ENCODE measurements around the gene HERC4. TPM values are rescaled to one million over a fixed set of nuclear protein-coding genes. Genes with fewer than 3 reads are reported as not detected.

The HERC4 gene
- total and polyA plus RNA-seq, 2 donors (not counting 3 experiments of a cell fraction or from before 2014, with no cell fraction given) = 10.6 to 73.7 TPM

GRCh38 chr10:68108653-68109052, 33.6 kb upstream of the HERC4 start:
- no peak overlapping the region for H3K9ac ChIP-seq (replicated peaks; ENCODE audit: extremely low read depth, insufficient read depth, low read length)
- BruUV-seq (replicated peaks) = no TSS peak
- H3K27me3 ChIP-seq (ENCODE audit: control insufficient read depth in 2 of 2, insufficient read depth in 2 of 2, low read length in 2 of 2) = no peaks in the 10 kb centered on the region
- H3K4me2 ChIP-seq (ENCODE audit: insufficient read depth, low read length) = no peak overlapping the region
- H3K9me3 ChIP-seq (replicated peaks; ENCODE audit: control insufficient read depth, insufficient read depth, low read length) = no peaks in the 10 kb centered on the region
- H3K79me2 ChIP-seq (ENCODE audit: control insufficient read depth, insufficient read depth, low read length) = no peaks in the 10 kb centered on the region
- no peak overlapping the region for H3K4me3 ChIP-seq (replicated peaks in 1 of 3; ENCODE audit: insufficient read depth in 1 of 3, low read depth in 1 of 3, low read length in 3 of 3)
- ChIA-PET POLR2A (no interaction called here), CTCF (interaction anchor here (1.2 kb wide), 1 partner anchor 25 kb away, joined by 3 read pairs; no protein-coding TSS in a partner anchor)
- H2AFZ ChIP-seq (ENCODE audit: low read depth, low read length) = no peak overlapping the region
- intact Hi-C loops (cut with micrococcal nuclease) (no loop called here), dilution Hi-C loops (cut with MboI; ENCODE audit: extremely low pct_ligation_motif_present, low sequenced_read_pairs) (no loop called here)
- no peaks in the 10 kb centered on the region for H4K20me1 ChIP-seq (replicated peaks; ENCODE audit: control insufficient read depth, extremely low read depth, insufficient read depth, low read length)
- no peaks in the 10 kb centered on the region for H3K9me1 ChIP-seq (replicated peaks; ENCODE audit: control insufficient read depth, extremely low read depth, insufficient read depth, low read length)
- DNase-seq (ENCODE audit: low read depth, low spot score) (no peak), FAIRE-seq (no peak)
- H3K27ac ChIP-seq (ENCODE audit: insufficient read depth, low read depth, low read length) = no peak overlapping the region
- TF ChIP-seq POLR2A (IDR thresholded peaks at IDR 0.05; ENCODE audit: low read depth, low read length) (no peak), POLR2AphosphoS5 (IDR thresholded peaks at IDR 0.05; ENCODE audit: insufficient read depth, low read depth, low read length) (no peak), JUN (IDR thresholded peaks at IDR 0.05; ENCODE audit: borderline replicate concordance, insufficient read depth, insufficient read length, low read depth) (no peak), EZH2 (IDR thresholded peaks at IDR 0.05; ENCODE audit: borderline replicate concordance, low read depth, low read length, severe bottlenecking) (no peak), FOS (IDR thresholded peaks at IDR 0.05; ENCODE audit: borderline replicate concordance, insufficient read depth, low read length) (no peak), GATA2 (IDR thresholded peaks at IDR 0.05; ENCODE audit: insufficient read depth, insufficient read length, low read depth, low read length) (no peak), MAX (IDR thresholded peaks at IDR 0.05; ENCODE audit: insufficient read depth, insufficient read length) (no peak), MYC (IDR thresholded peaks at IDR 0.05; ENCODE audit: low read depth, low read length) (no peak)
- TF ChIP-seq, protein P1, sequence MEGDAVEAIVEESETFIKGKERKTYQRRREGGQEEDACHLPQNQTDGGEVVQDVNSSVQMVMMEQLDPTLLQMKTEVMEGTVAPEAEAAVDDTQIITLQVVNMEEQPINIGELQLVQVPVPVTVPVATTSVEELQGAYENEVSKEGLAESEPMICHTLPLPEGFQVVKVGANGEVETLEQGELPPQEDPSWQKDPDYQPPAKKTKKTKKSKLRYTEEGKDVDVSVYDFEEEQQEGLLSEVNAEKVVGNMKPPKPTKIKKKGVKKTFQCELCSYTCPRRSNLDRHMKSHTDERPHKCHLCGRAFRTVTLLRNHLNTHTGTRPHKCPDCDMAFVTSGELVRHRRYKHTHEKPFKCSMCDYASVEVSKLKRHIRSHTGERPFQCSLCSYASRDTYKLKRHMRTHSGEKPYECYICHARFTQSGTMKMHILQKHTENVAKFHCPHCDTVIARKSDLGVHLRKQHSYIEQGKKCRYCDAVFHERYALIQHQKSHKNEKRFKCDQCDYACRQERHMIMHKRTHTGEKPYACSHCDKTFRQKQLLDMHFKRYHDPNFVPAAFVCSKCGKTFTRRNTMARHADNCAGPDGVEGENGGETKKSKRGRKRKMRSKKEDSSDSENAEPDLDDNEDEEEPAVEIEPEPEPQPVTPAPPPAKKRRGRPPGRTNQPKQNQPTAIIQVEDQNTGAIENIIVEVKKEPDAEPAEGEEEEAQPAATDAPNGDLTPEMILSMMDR (IDR thresholded peaks at IDR 0.05; ENCODE audit: extremely low read depth in 1 of 2, insufficient read depth in 1 of 2, low read depth in 1 of 2, low read length in 2 of 2) = no peak
- no peaks in the 10 kb centered on the region for H3K36me3 ChIP-seq (ENCODE audit: control insufficient read depth in 2 of 2, extremely low read depth in 1 of 2, insufficient read depth in 2 of 2, low read length in 2 of 2)
- H3K4me1 ChIP-seq (ENCODE audit: control insufficient read depth, extremely low read depth, insufficient read depth, low read length) = peaks cover 6% of the 10 kb centered on the region

All from endothelial cell of umbilical vein (primary cell).